Effector CD8-positive, alpha-beta T cell (primary cell): Measurements from ENCODE around the gene LRMDA.

ENCODE experiments used
- DNase-seq: peaks from one replicate; lab custom pipeline; 2025; lab: John Stamatoyannopoulos, UW

Gene LRMDA

DNA sequence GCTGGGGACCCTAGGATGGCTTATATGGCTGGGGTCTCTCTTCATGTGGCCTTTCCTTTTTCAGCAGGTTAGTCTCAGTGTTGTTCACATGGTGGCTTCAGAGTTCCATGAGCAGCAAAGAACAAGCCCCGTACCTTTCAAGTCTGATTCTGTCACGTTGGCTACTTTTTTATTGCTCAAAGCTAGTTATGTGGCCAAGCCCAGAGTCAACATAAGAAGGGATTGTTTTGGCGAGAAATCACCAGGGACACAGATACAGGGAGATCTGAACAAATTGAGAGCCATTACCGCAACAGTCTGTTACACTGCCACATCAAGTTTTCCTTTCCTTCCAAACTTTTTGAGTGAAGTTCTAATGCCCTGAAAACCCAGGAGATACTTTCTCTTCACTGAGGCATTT lies 770.5 kb downstream of the LRMDA start:
- DNase-seq = no peak

GRCh38 chr10:76202777-76203176 lies 771.4 kb downstream of the LRMDA start:
- DNase-seq = no peak

DNA sequence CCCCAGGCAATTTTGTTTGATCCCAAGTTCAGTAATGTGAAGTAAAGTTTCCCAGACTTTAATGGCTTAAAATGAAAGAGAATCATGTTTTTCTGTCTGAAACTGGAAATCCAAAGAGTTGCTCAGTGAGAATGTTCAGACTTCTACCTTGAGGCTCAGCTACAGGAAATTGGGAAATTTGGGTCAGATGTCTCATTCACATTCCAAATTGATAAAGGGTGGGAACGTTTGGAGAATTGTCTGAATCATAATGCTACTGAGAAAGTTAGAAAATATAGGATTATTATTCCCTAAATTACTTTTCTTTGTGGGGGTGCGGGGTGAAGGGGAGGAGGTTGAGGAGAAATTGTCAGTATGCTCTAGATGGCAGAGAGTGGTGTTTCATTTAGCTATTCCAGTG lies 773.9 kb downstream of the LRMDA start:
- no peak for DNase-seq

DNA sequence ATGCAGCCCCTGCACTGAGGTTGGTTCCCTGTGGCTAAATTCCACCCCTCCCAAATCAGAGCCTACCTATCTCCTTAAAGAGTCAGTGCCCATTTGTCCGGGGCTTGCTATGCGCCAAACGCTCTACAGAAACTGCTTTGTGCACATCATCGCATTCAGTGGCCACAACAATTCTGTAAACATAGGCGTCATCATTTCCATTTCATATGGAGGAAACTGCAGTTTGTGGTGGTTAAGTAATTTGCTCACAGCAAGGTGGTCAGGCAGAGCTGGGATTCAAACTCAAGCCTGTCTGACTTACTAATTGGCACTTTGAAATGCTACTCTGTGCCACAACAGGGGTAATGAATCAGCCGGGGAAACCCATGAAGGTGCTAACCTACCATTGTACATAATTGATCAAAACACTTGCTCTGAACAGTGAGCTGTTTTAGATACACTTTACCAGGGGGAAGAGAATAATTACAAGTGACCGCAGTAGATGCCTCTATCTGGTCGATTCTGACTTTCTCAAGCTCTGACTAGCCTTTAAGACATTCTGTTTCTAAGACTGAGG lies 775.5 kb downstream of the LRMDA start:
- DNase-seq = no peak

DNA sequence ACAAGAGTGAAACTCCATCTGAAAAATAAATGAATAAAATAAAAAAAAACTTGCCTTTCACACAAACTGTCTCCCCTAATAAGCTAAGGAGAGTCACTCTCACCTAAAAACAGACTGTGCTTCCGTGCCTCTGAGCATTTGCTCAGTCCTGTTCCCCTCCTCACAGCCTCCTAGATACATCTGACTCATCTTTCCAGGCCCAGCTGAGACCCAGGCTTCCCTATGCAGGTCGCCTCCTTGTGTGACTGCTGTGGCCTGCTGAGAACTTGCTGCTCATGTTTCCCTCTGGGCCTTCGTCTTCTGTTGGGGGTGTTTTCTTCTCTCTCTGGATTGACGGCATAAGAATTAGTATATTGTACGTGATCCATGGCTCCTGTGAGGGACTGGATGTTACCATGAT lies 777.7 kb downstream of the LRMDA start:
- no peak for DNase-seq

- no peak for DNase-seq
These were observed 778.8 kb downstream of the LRMDA start for GRCh38 chr10:76210211-76210610.

DNA sequence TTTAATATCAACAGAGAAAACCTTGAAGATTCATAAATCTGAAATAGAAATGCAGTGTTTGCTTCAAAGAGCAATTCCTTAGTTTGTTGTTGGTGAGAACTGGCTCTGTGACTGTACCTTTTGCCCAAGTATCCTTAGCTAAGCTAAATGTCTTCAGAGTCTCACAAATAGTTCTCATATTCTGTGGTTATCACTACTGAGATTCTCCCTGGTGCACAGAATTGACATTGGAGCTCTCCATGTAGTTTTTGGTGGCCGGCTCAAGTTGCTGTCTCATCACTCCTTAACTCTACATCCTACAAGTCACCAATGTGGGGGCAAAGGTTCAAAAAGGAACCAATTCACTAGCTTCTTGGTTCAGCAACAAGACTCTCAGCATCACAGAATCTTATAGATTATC lies 780.3 kb downstream of the LRMDA start:
- no peak for DNase-seq

- no peak for DNase-seq
These were observed 782.5 kb downstream of the LRMDA start for GRCh38 chr10:76213876-76214275.

GRCh38 chr10:76218035-76218434 lies 786.6 kb downstream of the LRMDA start:
- no peak for DNase-seq

DNA sequence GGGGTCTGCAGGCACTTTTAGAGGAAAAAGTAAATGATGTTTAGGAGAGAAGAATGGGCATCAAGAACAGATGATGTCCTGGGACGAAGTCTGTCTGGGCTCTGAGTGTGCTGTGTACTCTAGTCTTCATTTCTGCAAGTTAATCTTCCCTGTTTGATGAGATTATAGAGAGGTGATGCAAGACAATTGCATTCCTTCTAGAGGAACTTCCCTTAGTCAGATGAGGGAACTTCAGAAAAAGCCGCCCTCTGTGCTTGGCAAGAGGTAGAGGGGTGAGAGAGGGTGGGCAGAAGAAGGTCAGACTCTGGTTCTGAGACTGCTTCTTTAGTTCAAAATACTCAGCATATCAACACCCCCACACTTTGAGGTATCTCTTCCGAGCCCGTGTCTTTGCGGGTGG lies 797.9 kb downstream of the LRMDA start:
- DNase-seq = no peak

GRCh38 chr10:76230921-76231285 lies 799.5 kb downstream of the LRMDA start:
- DNase-seq = no peak

- DNase-seq = no peak
These were observed 800.0 kb downstream of the LRMDA start for GRCh38 chr10:76231286-76231934.

GRCh38 chr10:76234499-76235226 lies 803.2 kb downstream of the LRMDA start:
- no peak for DNase-seq

GRCh38 chr10:76236356-76236755 lies 804.9 kb downstream of the LRMDA start:
- no peak for DNase-seq

- DNase-seq = no peak
These were observed 811.5 kb downstream of the LRMDA start for GRCh38 chr10:76242956-76243355.

GRCh38 chr10:76244061-76244686 lies 812.8 kb downstream of the LRMDA start:
- no peak for DNase-seq

GRCh38 chr10:76245951-76246495 lies 814.6 kb downstream of the LRMDA start:
- DNase-seq = no peak

- no peak for DNase-seq
These were observed 817.3 kb downstream of the LRMDA start for GRCh38 chr10:76248649-76249200.

- no peak for DNase-seq
These were observed 820.6 kb downstream of the LRMDA start for GRCh38 chr10:76251841-76252671.

DNA sequence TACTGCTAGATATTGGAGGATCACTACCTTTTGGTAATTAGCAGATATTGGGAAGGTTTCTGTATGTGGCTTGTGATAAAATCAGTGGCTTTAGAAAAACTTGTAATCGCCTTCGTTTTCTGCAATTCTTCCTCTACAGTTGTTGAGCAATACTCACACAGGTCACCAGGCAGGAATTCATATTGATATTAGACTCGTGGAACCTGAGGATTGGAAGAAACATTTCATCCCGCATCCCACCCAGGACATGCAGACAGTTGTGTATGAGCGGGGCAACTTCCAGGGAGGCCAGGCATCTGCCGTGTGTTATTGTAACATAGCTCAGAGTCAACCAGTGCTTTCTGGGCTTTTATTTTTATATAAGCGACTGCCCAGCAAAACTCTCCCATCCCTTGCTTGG lies 821.3 kb downstream of the LRMDA start:
- DNase-seq = no peak

- DNase-seq = no peak
These were observed 823.8 kb downstream of the LRMDA start for GRCh38 chr10:76255241-76255640.

DNA sequence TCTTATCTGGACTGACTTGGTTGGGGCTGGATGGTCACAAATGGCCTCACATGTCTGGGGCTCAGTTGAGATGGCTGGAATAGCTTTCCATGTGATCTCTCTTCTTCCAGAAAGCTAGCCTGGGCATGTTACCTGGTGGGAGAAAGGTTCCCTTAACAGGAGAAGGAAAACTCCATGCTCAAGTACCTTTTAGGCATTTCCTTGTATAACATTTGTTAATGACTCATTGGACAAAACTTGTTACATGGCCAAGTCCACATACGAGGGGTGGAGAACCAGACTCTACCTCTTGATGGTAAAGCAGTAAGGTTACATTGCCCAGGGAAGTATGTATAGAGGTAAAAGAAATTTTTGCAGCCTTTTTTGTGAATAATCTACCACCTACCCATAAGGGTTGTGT lies 826.4 kb downstream of the LRMDA start:
- DNase-seq = no peak
